Activated CD4-positive, alpha-beta T cell treated with anti-CD3 and anti-CD28 coated beads, Interleukin-2, amount 50 U/mL, for 24 hours (primary cell): Measurements from ENCODE around the gene PLXDC2.
"Not testable (repeated sequence)": the region's sequence is repeated elsewhere in the genome, so short reads cannot be mapped to it uniquely, and the experiment has no call there.

Experiments used
- DNase-seq, 2 donors: peaks; one replicate each; pipeline ENCODE4 v3.0.0-alpha.2; 2020; ENCODE audit warnings: low read depth in 1 of 2, low spot score in 1 of 2

Gene PLXDC2

GRCh38 chr10:19971343-19972052 is 155.3 kb downstream of the PLXDC2 start:
- DNase-seq: no peak

GRCh38 chr10:19974138-19974537 is 157.9 kb downstream of the PLXDC2 start:
- no peak for DNase-seq

DNA sequence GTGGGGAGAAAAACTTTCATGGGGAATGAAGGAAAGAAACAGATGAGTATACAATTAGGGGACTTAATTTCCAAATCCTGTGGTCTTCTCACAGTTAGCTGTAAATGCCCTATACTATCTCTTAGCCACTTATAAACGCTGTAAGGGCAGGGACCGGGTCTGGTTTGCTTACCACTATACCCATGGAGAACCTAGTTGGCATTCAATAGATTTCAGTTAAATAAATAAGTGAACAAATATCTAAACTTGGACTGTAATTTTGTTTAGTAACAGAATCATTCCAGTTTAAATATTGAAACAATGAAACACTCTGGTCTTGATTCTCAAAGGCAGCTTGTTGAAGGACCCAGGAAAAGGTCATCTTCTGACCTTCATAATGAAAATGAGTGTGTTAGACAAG is 158.3 kb downstream of the PLXDC2 start:
- DNase-seq: no peak

DNA sequence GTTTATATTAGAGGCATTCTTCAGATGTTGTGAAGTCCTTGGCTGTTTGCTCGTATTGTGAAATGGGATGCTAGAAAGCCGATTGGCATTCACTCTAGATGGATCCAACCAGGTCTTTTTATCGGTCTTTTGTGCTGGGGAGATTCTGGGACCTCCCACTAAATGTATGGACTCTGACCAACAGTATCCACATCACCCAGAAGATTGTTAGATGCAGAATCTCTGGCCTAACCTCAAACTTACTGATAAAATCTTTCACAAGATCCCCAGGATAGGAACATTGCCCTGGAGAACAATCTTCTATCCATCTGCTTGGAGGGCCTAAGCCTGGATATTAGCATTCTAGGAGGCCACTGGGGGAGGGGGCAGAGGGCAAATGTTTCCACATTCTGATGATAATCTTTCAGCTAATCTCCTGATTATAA is 160.9 kb downstream of the PLXDC2 start:
- no peak for DNase-seq

- no peak for DNase-seq
Observed at GRCh38 chr10:19979628-19980027, 163.4 kb downstream of the PLXDC2 start.

- DNase-seq: no peak
Observed at GRCh38 chr10:19983880-19984565, 167.8 kb downstream of the PLXDC2 start.

- no peak for DNase-seq
Observed at GRCh38 chr10:19985745-19986144, 169.5 kb downstream of the PLXDC2 start.

DNA sequence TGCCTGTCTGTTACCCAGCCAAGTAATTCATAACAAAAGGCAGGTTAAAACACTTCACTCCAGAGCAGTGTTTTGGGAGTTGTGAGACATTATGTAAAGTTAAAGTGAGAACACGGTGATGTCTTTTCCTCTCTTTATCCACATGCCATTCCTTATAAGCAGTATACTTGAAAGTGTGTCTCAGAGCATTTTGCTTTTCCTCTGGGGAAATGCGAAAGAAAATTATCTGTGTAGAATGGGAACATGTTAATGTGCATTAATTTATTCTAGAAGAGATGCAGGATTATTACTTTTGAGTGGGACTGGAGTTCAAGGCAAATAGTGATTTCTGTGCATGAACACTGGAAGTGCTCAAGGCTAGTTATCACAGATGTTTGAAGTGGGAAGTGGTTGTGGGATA is 170.4 kb downstream of the PLXDC2 start:
- no peak for DNase-seq

DNA sequence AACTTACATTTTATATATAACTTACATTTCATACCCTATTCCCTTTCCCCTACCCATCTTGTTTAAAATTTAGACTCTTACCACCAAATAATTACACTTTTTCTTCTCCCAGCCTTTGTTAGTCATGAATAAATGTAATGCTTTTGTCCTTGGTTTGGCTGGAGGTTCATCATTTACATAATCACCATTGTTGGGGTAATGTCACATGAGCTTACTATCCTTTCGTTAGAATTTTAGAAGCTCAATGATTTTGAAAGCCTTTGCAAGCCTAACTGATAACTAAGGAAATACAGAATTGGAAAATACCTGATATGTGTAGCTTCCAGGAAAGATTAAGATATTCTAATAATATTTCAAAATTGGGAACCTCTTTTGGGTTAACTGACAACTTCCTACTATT is 171.7 kb downstream of the PLXDC2 start:
- no peak for DNase-seq

DNA sequence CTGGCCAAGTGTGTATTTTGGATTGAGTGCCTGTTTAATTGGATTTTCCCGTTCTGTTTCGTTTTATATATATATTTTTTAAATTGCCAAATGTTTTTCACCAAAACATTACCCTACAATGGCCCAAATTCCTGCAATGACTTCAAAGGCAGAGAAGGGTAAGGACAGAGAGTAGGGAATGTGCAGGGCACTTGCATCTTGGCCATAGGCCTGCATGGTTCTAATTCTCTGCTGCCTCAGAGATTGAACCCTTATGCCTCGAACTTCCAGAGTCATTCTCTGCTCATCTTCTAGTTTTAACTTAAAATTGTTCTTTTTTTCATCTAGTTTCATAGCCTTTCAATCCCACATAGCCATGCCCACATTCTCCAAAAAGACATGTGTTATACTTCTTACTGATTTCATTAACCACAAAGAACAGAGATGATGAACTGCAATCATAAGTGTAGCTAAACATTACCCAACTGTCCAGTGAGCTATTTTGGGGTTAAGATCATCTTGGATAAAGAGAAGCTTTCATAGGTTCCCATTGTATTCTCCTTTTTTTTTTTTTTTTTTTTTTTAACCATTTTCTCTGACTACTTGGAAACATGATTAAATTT is 177.6 kb downstream of the PLXDC2 start:
- DNase-seq: no peak

GRCh38 chr10:19998482-19998881 is 182.2 kb downstream of the PLXDC2 start:
- DNase-seq: no peak

DNA sequence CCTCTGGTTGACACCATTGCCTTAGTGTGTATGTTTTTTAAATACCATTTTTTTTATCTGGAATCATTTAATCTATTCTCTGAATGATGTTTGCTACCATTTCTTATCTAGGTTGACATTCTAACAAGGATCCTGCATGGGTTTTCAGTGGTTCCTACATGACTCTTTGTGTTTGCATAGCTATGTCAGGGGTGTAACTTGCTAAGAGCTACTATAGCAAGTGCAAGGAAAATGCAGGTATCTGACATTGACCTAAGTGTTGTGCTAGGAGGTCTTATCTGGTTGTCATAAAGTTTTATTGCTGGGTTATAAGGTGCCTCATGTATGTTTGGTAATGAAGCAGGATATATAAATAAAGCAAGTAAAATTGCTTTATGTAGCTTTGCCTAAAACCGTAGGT is 183.2 kb downstream of the PLXDC2 start:
- no peak for DNase-seq

GRCh38 chr10:20002026-20002425 is 185.8 kb downstream of the PLXDC2 start:
- DNase-seq: not testable (repeated sequence)

DNA sequence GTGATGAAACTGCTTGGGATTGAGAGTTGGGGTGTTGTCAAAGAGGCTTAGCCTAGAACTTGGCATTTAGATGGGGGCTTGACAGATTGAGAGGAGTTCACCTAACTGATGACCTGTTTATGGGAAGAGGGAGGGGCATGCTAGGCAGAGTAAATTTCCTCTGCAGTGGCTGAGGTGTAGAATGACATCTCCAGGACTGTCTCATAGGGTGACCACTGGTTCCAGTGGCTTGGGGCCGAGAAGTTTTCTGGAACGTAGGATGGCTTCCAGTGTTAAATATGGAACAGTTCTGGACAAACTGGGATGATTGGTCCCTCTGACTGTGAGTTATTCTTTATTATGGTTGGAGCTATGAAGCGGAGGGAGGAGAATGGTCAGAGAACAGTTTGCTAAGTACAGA is 186.4 kb downstream of the PLXDC2 start:
- DNase-seq: no peak

DNA sequence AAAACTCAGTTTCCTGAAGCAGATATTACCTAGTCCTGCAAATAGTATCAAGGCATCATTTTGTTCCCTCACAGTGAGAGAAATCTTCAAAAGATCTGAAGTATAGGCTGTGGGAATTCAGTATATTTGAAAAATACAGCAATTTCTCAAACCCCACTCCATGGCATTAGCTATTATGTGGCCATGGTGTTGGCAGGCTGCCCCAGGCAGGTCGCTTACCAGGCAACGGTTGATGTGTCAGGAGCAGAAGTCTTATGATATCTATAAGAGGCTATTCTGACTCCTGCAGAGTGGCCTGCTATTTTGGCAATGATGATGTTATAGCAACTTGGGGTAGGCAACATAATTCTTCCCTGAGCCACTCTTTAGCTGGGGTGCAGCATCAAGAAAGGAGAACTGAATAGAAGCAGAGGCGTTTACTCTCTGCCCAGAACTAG is 187.9 kb downstream of the PLXDC2 start:
- no peak for DNase-seq

- no peak for DNase-seq
Observed at GRCh38 chr10:20005638-20006037, 189.4 kb downstream of the PLXDC2 start.

DNA sequence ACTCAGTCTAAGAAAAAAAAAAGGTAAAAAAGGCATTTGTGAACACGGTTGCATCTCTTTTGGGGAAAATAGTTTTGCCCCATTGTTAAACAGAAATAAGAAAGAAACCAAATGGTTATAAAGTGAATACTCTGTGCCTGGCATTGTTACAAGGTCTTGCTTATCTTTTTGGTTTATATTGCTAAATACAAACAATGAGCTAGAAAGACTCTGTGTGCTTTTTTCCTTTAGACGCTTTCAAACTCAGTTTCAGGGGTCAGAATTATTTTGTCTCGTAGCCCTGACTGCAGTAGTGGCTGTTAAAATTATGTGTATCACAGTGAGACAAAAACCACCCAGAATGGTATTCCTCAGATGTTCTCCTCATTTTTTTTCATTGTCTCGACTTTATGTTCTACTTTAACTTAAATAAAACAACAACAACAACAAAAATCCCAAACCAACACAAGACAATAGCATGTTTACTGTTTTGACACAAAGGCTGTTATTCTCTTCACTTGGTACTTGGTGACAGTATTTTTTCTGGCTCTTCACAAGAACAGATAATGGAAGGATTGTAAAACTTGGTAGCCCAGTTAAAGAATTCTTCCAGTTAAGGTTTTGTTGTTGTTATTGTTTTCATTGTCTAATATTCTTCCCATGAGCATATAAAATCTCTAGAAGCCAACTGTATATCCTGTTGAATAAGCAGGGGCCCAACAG is 190.1 kb downstream of the PLXDC2 start:
- DNase-seq: no peak

GRCh38 chr10:20007426-20007825 is 191.2 kb downstream of the PLXDC2 start:
- DNase-seq: no peak

DNA sequence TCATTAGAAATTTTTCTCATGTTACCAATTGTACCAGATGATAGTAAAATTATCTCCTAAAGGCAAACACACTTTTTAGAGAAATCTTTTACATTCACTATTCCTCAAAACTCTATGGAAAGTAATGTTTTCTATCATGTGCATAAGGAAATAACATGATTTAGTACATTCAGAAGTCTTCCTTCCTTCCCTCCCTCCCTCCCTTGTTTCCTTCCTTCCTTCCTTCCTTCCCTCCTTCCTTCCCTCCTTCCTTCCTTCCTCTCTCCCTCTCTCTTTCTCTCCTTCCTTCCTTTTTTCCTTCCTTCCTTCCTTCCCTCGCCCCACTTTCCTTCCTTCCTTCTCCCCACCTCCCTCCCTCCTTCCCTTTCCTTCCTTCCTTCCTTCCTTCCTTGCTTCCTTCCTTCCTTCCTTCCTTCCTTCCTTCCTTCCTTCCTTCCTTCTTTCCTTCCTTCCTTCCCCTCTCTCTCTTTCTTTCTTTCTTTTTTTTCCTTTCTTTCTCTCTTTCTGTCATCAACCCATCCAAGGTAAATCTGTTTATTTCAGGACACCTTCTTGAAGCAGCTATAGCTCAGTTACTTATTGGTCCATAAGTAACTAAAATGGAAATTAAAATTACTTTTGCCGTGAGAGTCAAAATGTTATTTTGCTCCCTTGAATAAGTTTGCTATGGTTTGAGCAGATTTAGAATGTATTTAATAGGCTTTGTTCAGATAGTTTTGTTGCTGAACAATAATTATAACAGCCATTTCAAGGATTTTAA is 197.9 kb downstream of the PLXDC2 start:
- DNase-seq: no peak

DNA sequence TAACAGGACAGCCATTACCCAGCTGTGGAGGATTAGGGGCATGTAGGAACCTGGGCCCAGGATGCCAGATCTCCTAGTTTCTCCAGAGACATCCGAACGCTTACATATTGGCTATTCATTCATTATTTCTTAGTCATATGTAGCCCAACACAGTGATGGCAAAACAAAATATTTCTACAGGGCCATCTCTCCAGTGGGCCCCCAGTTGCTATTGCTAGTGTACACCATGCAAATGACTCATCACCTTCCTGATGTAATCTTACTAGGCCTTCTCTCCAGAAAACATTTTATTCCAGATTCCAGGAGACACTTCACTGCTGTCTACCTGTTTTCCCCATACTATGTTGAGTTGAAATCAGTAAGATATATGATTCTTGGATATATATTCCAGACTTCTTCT is 201.7 kb downstream of the PLXDC2 start:
- DNase-seq: no peak

DNA sequence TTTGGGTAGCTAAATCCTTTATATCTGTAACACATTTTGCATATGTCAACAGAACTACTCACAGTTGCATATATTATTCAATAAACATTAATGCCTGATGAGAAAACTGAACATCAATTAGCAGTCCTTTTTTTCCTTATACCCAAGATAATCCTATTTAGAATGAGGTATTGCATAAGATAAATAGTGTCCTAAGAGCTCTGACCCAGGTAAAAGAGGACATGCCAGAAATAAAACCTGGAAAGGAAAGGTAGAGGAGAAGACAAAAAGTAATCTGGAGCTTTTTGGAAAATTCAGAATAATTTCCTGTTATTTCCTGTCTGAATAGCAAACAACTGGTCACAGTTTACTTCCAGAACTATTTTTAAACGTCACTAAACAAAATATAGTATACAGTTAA is 204.4 kb downstream of the PLXDC2 start:
- no peak for DNase-seq
